ENCODE results near the gene FNDC1.

The FNDC1 gene

DNA sequence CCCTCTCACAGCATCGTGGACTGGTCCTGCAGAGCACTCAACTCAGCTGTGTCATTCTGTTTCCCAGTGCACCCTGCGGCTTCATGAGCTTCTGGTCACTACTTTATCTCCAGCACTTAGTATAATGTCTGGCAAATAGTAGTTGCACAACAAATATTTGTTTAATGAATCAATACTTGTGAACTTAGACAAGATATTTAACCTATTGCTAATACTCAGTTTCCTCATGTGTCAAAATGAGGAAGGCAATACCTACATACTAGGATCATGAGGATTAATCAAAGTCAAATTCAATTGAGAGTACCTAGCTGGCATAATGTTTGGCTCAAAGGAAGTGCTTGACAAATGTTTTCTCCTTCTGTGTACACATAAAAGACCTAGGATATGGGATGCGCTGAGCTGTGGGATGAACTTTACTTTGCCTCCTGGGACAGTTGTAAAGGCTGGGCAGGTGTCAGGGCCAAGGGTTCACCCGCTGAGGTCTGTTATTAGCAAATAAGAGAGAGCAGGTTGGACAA is 86.3 kb downstream of the FNDC1 start:
- Histone ChIP-seq H3K9me3 (no peaks in the 10 kb centered on the region), H3K4me1 (no peaks in the 10 kb centered on the region), H3K27me3 (0 out of 2 replicates have a peak, but pooled peaks cover 3% of the 10 kb centered on the region), H3K36me3 (no peaks in the 10 kb centered on the region), H3K4me3 (ENCODE audit: low read depth, low read length) (no peak overlapping the region)
- DNase-seq: no peak
- TF ChIP-seq, protein P1, sequence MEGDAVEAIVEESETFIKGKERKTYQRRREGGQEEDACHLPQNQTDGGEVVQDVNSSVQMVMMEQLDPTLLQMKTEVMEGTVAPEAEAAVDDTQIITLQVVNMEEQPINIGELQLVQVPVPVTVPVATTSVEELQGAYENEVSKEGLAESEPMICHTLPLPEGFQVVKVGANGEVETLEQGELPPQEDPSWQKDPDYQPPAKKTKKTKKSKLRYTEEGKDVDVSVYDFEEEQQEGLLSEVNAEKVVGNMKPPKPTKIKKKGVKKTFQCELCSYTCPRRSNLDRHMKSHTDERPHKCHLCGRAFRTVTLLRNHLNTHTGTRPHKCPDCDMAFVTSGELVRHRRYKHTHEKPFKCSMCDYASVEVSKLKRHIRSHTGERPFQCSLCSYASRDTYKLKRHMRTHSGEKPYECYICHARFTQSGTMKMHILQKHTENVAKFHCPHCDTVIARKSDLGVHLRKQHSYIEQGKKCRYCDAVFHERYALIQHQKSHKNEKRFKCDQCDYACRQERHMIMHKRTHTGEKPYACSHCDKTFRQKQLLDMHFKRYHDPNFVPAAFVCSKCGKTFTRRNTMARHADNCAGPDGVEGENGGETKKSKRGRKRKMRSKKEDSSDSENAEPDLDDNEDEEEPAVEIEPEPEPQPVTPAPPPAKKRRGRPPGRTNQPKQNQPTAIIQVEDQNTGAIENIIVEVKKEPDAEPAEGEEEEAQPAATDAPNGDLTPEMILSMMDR (IDR thresholded peaks at IDR 0.05; ENCODE audit: low read depth, low read length): no peak

DNA sequence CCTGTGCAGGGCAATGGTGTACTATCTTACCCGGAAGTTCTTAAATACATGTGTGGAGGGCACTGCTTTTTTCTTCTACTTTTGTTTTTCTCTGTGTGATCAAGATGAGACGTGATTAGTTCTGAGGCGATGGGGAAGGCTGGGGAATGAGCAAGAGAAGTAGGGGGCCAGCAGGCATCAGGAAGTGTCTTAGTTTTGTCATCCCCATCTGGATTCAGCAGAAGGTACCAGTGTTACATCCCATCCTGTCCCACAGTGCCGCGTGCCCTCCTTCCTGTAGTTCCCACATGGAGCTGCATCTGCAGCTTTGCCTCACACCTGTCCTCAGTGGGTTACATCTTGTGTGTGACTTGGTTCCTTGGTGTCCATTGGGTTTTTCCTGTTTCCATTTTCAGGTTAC is 86.9 kb downstream of the FNDC1 start:
- H3K4me1 ChIP-seq: no peaks in the 10 kb centered on the region
- TF ChIP-seq, protein P1 (IDR thresholded peaks at IDR 0.05; ENCODE audit: low read depth, low read length): no peak
- no peaks in the 10 kb centered on the region for H3K9me3 ChIP-seq
- DNase-seq: no peak
- no peak overlapping the region for H3K4me3 ChIP-seq (ENCODE audit: low read depth, low read length)
- H3K27me3 ChIP-seq: peaks cover 4% of the 10 kb centered on the region; the same call in 1 of the 2 replicates
- no peaks in the 10 kb centered on the region for H3K36me3 ChIP-seq

DNA sequence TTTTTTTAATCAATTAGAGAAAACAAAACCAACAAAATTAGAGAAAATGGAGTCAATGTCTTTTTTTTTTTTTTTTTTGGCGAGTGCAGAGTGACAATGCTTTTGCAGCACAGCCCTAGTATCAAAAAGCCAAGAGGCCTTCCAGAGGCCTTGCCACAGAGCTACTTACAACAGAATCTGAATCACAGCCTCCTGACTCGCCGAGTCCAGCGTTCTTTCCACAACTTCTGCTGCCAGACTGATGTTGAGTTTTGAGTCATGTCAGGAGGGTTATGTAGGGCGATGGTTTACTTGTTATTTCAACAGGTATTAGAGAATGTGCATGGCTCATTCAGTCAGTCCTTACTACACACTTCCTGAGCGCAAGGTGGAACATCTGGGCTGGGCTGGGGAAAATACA is 88.6 kb downstream of the FNDC1 start:
- peaks cover 3% of the 10 kb centered on the region; the same call in 1 of the 2 replicates for H3K27me3 ChIP-seq
- H3K4me1 ChIP-seq: no peaks in the 10 kb centered on the region
- DNase-seq: no peak
- H3K9me3 ChIP-seq: no peaks in the 10 kb centered on the region
- H3K4me3 ChIP-seq (ENCODE audit: low read depth, low read length): no peak overlapping the region
- no peaks in the 10 kb centered on the region for H3K36me3 ChIP-seq
- TF ChIP-seq, protein P1 (IDR thresholded peaks at IDR 0.05; ENCODE audit: low read depth, low read length): no peak

DNA sequence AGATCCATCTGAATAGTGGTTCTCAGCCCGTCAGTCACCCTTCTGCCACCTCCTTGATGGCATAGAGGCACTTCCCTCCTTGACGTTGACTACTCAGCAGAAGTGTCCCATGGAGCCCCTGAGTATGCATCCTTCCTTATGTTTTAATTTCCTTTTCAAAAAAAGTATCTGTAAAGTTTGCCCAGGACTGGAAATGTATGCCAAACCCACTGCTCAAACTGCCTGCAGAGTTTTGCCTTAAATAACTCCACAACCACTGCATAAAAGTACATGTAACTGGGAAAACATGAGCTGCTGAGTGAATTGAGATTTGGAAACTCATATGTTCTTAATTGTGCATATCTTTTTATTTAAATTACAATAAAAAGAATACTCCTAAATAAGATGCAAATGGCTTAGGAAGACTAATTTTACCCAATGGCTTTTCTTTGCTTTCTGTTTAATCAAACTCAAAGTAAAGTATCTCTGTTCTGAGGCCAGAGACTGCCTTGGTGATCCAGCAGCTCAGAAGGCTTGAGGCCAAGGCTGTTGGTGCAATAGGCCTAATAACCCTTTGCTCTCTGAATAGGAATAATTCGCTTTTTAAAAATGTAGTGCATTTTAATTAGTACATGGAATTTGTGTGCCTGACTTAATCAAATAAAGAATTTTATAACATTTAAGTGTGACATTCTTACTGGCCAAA is 90.4 kb downstream of the FNDC1 start:
- H3K27me3 ChIP-seq: peaks cover 6% of the 10 kb centered on the region; the same call in 1 of the 2 replicates
- no peak overlapping the region for H3K4me3 ChIP-seq (ENCODE audit: low read depth, low read length)
- H3K36me3 ChIP-seq: no peaks in the 10 kb centered on the region
- no peaks in the 10 kb centered on the region for H3K9me3 ChIP-seq
- DNase-seq: no peak
- H3K4me1 ChIP-seq: no peaks in the 10 kb centered on the region
- TF ChIP-seq, protein P1 (IDR thresholded peaks at IDR 0.05; ENCODE audit: low read depth, low read length): no peak

DNA sequence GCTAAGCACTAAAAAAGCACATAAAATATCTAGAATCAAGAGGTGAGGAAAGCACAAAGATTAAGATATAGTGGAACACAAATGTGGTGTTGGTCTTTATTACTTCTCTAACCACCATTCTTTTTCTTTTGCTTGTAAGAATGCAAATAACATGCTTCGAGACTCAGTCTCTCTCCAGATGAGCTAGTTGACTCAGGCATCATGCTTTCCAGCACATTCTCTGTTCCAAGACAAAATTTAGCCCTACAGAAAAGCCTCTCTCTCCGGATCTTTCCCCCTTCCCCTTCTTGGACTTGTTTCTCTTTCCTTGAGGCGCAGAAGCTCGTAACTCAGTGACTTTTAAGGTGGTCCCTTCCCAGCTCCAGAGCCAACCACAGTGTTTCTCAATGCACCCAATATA is 91.0 kb downstream of the FNDC1 start:
- Histone ChIP-seq H3K9me3 (no peaks in the 10 kb centered on the region), H3K36me3 (no peaks in the 10 kb centered on the region), H3K27me3 (peaks cover 6% of the 10 kb centered on the region; the same call in 1 of the 2 replicates), H3K4me1 (no peaks in the 10 kb centered on the region), H3K4me3 (ENCODE audit: low read depth, low read length) (no peak overlapping the region)
- TF ChIP-seq, protein P1 (IDR thresholded peaks at IDR 0.05; ENCODE audit: low read depth, low read length): no peak
- no peak for DNase-seq

DNA sequence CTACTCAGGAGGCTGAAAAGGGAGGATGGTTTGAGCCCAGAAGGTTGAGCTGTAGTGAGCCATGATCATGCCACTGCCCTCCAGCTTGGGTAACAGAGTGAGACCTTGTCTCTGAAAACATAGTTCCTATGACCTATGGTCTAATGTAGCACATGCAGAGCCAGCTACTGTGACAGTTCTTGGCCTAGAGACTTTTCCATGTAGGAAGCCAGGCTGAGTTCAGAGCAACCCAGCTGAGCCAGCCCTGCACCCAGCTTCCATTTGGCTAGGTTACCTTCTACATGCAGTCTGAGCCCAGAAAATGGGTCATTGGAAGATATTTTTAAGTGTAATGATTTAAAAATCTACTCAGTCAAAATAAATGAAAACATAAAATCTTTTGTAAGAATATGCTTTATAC is 92.8 kb downstream of the FNDC1 start:
- DNase-seq: no peak
- no peak overlapping the region for H3K4me3 ChIP-seq (ENCODE audit: low read depth, low read length)
- H3K27me3 ChIP-seq: peaks cover 7% of the 10 kb centered on the region; the same call in 1 of the 2 replicates
- TF ChIP-seq, protein P1 (IDR thresholded peaks at IDR 0.05; ENCODE audit: low read depth, low read length): no peak
- no peaks in the 10 kb centered on the region for H3K36me3 ChIP-seq
- H3K9me3 ChIP-seq: no peaks in the 10 kb centered on the region
- no peaks in the 10 kb centered on the region for H3K4me1 ChIP-seq

Data from BE2C (cell line).